Ureter (tissue), 1 donor: ENCODE data around the gene GIMAP1. TPM values are rescaled to one million over a fixed set of nuclear protein-coding genes. Genes with fewer than 3 reads are reported as not detected.
"Not testable (repeated sequence)": the region's sequence is repeated elsewhere in the genome, so short reads cannot be mapped to it uniquely, and the experiment has no call there.

Source experiments
- DNase-seq: peaks from one replicate; pipeline ENCODE4 v3.0.0-alpha.2; 2020; ENCODE audit warnings: low spot score
- total RNA-seq: library from RNA; stranded (reverse); gene quantifications from one replicate; pipeline ENCODE4 v1.2.4, GENCODE V29; 2023
- donor health status: DM: yes; HTN: yes; CAD: no.

The GIMAP1 gene
- 3.5 TPM for total RNA-seq

DNA sequence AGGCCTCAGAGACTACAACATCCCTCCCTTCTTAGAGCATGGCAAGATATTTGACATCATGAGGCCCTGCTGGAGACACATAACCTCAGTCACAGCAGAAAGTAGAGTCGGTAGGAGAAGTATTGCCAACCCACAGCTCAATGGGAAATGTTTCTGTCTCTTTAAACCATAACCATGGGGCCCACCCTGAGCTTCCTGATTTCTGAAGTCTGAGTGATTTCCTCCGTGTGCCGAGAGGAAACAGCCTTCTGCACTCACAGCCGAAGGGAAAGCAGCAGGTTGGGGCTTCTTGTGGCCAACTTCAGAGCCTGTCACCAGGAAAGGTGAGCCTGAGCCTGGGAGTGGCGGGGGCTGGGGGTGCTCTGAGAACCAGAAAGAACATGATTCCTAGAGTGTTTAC lies at the start of gene GIMAP1:
TSS of gene GIMAP1 (plus strand) at position 246 of the 400 bp plus-strand sequence. CDS start 2,435 bp downstream, outside the sequence.
- no peak for DNase-seq

DNA sequence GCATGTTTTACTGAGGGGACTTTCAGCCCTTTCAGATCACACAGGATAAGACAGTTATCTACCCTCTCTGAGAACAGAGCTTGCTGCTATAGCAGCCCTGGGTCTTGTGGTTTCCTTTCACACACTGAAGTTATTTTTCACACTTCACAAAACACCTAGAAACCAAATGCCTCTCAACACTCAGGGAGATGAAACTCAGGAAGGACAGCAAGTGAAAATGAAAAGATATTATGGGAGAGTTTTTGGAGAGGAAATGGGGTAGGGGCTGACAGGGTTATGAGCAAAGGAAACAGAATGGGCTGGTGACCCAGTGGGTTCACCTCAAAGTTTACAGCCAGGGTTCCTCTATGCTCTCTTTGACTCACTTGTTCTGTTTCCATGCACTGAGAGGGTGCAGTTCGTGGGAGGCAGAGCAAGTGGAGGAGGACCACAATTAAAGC lies 47.9 kb upstream of the GIMAP1 start:
- DNase-seq: no peak

DNA sequence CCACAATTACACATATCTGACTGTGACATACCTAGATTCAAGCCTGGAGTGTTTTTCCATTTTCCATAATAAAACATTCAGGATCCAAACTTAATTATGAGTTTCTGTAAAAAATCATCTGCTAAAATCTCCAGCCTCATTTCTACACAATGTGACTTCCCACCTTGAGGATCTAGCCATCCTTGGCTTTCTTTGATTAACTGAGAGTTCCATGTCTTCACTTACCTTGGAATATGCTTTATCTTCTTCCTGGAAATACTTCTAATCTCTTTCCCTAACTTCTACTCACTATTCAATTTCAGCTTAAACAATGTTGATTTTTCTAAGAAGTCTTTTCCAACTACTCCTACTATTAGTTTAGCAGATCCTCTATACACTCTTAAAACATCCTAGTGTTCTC lies 47.4 kb upstream of the GIMAP1 start:
- no peak for DNase-seq

DNA sequence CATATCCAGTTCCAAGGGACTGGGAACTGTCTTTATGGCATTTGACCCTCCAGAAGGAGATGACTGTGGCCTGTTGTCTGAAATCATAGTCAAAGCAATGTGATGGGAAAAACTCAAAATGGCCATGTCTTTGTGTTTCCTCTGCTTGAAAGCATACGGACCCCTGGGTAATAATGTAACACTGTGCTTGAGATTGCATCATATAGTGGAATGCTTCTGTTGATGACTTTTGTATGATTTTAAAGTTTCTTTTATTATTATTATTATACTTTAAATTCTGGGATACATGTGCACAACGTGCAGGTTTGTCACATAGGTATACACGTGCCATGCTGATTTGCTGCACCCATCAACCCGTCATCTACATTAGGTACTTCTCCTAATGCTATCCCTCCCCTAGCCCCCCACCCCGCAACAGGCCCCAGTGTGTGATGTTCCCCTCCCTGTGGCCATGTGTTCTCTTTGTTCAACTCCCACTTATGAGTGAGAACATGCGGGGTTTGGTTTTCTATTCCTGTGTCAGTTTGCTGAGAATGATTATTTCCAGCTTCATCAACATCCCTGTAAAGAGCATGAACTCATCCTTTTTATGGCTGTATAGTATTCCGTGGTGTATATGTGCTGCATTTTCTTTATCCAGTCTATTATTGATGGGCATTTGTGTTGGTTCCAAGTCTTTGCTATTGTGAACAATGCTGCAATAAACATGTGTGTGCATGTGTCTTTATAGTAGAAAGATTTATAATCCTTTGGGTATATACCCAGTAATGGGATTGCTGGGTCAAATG lies 44.4 kb upstream of the GIMAP1 start:
- DNase-seq: not testable (repeated sequence)

DNA sequence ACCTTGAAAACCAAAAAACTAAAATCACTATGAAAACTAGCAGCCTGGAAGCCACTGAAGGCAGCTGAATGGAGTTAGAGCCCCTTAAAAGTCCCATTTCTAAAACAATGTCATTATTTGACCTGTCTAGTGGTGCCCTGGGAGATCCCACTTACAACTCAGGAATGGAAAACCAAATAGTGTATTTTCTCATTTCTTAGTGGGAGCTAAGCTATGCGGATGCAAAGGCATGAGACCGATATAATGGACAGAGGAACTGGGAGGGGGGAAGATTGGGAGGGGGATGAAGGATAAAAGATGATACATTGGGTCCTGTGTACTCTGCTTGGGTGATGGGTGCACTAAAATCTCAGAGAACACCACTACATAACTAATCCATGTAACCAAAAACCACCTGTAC lies 40.7 kb upstream of the GIMAP1 start:
- no peak for DNase-seq

DNA sequence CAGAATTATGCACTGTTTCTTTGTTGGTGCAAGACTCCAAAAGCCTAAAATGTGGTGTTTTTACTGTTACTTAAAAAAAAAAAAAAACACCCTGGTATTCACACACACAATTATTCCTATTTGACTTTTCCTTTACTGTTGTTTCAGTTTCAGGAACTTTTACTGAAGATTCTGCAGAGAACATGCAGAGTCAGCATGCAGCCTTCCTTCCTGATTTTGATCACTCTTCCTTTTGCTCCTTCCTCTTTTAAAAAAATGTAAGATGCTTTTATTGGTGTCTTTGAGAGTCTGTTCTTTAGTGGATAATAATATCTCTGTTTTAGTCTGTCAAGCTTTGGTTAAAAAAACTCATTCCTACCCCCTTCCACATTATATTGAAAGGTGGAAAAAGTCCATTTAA lies 40.1 kb upstream of the GIMAP1 start:
- not testable (repeated sequence) for DNase-seq

DNA sequence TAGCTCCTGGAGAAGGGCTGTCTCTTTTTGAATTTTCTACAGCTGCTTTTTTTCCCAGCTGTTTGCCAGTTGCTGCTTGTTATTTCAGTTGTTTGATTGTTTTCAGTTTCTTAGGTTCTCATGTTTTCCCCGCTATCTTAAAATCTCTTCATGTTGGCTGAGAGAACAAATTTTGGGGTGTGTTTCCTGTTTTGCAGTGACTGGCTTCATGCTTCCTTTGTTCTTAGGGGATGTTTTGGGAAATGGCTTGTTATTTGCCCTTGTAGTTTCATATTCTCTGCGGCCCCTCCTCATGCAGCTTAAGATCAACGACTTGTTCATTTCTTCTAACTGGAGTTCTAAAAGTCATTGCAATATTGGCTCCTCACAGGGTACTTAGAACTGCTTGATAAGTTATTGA lies 39.6 kb upstream of the GIMAP1 start:
- DNase-seq: not testable (repeated sequence)

DNA sequence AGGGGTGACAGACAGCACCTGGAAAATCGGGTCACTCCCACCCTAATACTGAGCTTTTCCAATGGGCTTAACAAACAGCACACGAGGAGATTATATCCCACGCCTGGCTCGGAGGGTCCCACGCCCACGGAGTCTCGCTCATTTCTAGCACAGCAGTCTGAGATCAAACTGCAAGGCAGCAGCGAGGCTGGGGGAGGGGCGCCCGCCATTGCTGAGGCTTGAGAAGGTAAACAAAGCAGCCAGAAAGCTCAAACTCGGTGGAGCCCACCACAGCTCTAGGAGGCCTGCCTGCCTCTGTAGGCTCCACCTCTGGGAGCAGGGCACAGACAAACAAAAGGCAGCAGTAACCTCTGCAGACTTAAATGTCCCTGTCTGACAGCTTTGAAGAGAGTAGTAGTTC lies 37.8 kb upstream of the GIMAP1 start:
- not testable (repeated sequence) for DNase-seq

DNA sequence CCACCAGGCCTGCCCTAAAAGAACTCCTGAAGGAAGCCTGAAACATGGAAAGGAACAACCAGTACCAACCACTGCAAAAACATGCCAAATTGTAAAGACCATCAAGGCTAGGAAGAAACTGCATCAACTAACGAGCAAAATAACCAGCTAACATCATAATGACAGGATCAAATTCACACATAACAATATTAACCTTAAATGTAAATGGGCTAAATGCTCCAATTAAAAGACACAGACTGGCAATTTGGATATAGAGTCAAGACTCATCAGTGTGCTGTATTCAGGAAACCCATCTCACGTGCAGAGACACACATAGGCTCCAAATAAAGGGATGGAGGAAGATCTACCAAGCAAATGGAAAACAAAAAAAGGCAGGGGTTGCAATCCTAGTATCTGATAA lies 36.0 kb upstream of the GIMAP1 start:
- not testable (repeated sequence) for DNase-seq

DNA sequence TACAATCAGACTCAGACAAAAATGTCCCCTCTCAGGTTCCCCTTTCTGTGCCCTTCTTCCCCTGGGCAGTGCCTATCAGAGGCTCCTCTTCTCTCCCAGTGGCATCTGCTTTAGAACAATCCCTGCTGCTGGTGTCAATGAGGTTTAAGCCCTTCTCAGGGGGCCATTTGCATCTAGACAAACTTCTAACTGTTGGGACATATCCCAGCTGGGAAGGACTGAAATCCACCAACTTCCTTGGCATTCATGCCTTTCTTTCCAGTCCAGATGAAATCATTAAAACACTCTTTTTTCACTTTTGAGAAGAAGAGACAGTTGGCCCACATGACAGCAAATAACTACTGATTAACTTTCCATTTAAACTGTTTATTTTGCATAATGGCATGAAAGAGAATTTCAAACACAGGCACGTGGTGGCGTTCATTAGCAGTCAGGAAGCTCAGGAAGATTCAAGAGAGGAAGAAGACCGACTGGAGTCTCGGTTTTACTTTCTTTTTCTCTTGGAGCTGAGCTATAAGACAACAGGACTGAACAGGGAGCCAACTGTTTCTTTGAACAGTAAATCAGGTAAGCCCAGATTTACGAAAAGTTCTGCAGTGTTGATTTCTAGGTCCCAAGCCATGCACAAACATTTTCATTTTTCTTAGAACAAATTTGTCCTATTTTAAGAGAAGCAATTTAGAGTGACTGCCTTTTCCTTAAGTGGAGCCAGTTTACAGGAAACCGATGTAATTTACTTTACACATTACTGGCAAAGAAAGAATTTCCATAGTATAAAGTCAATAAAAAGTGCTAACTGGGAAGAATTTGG lies 31.0 kb upstream of the GIMAP1 start, which contains the start of gene GIMAP2:
TSS of gene GIMAP2 (plus strand) at position 488 of the 811 bp plus-strand sequence. CDS start 1,354 bp downstream, outside the sequence.
- DNase-seq: no peak

DNA sequence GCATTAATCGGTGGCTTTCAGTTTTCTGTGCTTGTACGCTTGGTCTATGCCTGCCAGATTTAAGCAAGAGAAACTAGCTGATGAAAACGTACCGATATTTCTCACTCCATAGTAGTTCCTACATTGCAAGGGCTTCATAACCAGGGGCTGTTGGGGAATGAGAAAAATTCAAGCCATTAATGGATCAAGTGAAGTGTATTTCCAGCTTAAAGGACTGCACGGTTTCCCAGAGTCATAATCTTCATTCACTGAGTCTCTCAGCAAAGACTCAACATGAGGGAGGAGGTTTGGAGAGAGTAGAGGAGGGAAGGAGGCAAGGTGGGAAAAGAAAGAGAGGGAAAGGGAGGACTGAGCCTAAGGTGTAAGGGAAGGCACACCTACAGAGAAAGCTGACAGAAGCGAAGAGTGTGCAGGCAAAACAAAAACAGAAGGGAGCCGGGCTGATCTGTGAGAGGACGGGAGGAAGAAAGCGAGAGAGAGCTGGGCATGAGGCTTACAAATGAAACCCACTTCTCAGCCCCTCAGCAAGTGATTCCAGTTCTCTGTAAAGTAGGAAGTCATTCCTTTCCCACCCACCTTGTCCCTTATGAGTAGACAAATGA lies 30.3 kb upstream of the GIMAP1 start:
- DNase-seq: no peak

DNA sequence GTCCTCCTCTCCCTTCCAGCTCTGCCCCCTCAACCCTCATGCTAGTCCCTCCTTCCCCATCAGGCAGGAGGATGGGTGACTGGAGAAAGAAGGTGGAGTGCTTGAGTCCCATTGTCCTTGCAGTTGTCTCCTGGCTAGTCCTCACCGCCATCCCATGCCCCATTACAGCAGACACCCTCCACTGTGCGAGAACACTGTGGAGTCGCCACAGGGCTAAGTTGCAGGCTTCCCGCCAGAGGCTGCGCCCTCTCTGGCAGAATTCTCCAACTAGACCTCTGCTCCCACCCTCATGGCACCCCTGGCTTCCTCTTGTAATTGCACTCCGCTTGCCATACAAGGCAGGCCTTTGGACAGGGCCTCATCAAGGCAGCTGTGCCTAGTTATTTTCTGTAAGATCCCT lies 27.8 kb upstream of the GIMAP1 start:
- DNase-seq: no peak

DNA sequence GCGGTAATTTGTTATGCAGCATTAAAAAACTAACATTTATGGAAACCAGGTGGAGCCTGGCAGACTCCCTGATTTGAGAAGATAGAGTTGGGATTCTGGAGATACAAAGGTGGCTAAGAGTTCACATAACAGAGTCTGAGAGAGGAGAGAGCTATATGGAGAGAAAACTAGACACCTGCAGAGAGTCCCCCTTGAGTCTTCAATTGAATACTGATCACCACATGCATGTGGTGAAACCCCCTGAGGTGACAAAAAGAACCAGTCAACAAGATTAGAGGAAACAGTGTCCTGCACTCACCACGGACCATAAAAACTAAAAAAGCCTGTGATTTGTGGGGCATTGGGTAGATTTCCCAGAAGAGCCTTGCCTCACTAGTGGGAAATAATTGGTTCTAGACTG lies 20.8 kb upstream of the GIMAP1 start:
- DNase-seq: no peak

DNA sequence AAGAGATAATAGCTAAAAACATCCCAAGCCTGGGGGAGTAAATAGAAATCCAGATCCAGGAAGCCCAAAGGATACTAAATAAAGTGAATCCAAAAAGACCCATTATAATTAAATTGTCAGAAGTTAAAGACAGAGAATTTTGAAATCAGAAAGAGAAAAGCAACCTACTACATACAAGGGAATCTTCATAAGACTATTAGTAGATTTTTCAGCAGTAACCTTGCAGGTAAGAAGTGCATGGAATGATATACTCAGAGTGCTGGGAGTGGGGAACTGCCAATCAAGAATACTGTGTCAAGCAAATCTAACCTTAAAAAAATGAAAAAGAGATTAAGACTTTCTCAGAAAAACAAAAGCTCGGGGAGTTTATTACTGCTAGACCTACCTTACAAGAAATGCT lies 13.2 kb upstream of the GIMAP1 start:
- no peak for DNase-seq

DNA sequence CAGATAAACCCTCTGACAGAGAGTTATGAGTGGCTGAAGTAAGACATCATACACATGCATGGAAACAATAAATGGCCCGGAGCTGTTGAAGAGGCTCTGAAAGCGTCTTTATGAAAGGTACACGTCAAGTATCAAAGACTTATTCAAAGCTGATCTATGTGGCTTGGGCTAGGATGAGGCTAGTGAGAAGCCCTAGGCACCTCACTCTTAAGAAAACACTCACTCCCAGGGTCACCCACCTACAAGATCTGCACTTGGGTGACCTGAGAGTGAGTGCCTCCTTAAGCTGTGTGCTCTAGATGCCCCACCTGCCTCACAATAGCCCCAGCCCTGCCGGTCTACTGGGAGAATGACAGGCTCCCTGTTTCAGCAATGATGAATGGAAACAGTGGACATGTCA lies 1.1 kb upstream of the GIMAP1 start:
- DNase-seq: no peak

DNA sequence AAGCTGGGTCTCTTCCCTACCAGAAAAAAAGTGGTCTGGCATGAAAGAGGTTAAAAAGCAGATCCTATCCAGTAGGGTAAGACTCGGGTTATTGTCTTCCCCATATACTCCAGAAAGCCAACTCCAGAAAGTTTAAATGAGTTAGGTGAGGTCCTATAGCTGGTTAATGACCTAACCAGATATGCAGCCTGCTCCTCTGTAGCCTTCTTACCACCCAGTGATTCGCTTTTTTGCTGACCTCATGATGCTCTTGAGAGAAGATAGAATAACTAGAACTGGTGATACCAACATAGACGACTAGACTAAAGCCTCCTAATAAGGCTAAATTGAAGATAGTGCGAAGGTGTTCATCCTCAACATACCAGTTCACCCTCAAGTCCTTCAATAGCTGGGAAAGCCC lies 675 bp upstream of the GIMAP1 start:
- DNase-seq: no peak

DNA sequence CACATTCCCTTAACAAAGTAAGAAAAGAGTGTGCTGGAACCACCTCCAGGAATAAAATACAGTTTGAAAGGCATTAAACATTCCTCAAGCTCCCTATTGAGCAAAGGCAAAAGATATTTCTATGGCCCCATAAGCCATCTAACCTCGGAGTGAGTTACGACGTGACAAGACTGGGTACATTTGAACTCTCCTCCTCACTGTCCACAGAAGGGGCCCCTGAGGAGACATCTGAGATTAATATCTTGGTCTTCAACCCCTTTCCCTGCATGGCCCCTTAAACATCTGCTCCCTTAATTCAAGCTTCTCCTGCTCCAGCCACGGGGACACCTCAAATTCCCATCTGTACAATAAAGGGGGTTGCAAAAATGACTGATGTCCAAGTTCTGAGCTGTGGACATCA lies 526 bp downstream of the GIMAP1 start:
- DNase-seq: no peak

DNA sequence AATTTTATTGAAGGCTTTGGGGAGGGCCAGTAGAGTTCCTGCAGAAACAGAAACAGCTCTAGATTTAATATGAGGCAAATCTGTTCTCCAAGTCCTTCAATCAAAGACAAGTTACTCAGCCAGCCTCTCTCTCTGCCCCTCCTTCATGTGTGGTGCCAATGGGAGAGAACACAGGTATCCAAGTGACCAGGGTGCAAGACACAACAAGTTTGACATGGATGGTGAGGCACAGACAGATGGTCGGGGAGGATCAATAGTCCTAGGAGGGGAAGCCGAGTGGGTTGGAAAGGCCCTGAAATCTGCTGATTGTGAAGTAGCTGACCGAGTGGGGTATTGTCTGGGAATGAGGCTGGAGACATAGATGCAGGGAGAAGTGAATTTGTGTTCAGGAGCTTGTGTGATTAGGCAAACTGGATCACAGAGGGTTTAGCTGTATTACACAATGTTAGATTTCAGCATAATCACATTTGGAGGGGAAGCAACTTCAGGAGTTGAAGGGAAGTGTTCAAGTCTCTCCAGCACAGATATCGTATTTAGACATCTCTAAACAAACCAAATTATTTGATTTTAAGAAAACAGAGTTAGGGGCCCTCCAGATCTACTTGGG lies 1.5 kb downstream of the GIMAP1 start:
- no peak for DNase-seq

DNA sequence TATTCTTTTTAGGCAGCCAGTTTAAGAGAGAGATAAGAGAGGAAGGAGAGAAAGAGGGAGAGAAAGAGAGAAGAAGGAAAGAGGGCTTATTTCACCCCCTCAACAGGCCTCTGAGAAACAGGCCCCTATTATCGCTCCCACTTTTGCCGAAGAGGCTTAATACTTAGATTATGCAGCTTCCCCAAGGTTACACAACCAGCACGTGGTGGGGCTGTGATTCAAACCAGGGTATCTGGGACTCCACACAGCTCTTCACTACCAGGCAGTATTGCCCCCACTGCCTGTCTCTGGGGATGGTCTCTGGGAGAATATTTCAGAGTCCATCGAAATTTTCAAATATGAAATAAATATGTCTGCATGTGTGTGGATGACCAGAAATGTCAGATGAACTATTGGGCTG lies 3.0 kb downstream of the GIMAP1 start:
- DNase-seq: no peak

DNA sequence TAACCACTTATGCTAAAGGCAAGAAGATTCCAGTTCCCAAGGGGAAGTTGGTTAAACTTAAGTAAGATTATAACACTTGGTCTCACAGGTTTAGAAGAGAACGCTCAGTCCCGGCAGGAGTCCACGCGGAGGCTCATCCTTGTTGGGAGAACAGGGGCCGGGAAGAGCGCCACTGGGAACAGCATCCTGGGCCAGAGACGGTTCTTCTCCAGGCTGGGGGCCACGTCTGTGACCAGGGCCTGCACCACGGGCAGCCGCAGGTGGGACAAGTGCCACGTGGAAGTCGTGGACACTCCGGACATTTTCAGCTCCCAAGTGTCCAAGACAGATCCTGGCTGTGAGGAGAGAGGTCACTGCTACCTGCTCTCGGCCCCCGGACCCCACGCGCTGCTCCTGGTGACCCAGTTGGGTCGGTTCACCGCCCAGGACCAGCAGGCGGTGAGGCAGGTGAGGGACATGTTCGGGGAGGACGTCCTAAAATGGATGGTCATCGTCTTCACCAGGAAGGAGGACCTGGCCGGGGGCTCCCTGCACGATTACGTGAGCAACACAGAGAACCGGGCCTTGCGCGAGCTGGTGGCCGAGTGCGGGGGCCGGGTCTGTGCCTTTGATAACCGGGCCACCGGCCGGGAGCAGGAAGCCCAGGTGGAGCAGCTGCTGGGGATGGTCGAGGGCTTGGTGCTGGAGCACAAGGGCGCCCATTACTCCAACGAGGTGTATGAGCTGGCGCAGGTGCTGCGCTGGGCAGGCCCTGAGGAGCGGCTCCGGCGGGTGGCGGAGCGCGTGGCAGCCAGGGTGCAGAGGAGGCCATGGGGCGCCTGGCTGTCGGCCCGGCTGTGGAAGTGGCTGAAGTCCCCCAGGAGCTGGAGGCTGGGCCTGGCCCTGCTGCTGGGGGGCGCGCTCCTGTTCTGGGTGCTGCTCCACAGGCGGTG lies 3.8 kb downstream of the GIMAP1 start:
- no peak for DNase-seq

DNA sequence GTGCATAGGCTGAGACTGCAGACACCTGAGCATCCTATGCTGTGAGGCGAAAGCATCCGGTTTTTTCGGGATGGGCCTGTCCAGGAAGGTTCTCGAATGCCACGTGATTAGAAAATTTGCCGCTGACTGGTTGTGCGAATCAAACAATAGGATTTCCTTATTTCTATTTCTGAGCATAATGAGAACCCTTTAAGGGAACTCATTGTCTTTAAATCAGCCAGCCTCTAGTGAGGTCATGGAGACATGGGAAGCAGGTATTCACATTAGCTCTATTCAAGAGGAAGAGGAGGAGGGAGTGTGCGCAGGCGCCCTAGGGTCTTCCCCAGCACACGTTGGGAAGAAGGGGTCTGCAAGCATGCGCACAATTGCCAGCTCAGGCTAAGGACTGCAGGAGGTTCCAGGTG lies 5.6 kb downstream of the GIMAP1 start:
- DNase-seq: no peak
